GM12892 (cell line): ENCODE measurements around the gene TM9SF1.

Experiments used
- DNase-seq: peaks from one replicate; pipeline ENCODE4 v3.0.0; 2011; ENCODE audit not compliant: insufficient read length
- FAIRE-seq: peaks from 2 replicates; lab custom pipeline; 2011; peaks lifted over from hg19 to GRCh38; lab: Jason Lieb, UNC
- POLR2A ChIP-seq: IDR thresholded peaks from 2 replicates; pipeline ENCODE4 v1.6.1; 2011; ENCODE audit warnings: low read depth, low read length, control low read depth
- POLR2AphosphoS5 ChIP-seq: IDR thresholded peaks from 2 replicates; pipeline ENCODE4 v1.6.1; 2011; ENCODE audit warnings: low read depth, low read length, control low read depth
- TAF1 ChIP-seq: IDR thresholded peaks from 2 replicates; pipeline ENCODE4 v1.6.1; 2011; ENCODE audit warnings: low read depth, mild to moderate bottlenecking, control low read depth, low read length, borderline replicate concordance

The TM9SF1 gene

GRCh38 chr14:24190416-24190815, 4.8 kb downstream of the TM9SF1 start:
- no peak for TF ChIP-seq TAF1
- no peak for TF ChIP-seq POLR2A
- no peak for TF ChIP-seq POLR2AphosphoS5
- no peak for FAIRE-seq
- DNase-seq, result no peak

DNA sequence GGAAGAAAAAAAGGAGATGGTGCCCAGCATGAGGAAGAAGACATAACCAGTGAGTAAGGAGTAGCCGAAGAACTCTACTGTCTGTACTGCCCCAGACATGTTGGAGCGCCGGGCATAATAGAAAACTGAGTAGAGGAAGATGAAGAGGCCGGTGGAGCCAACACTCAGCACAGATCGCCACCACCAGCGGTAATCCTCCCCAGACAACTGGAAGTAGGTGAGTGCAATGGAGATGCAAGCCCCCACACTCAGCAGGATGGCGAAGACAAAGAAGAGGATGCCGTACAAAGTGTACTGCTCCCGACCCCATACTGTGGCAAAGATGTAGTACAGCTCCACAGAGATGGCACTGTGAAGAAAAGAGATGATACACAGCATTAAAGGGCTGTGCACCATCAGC, 5.8 kb downstream of the TM9SF1 start:
- FAIRE-seq (no peak), DNase-seq (no peak)
- TF ChIP-seq POLR2AphosphoS5 (no peak), TAF1 (no peak), POLR2A (no peak)

DNA sequence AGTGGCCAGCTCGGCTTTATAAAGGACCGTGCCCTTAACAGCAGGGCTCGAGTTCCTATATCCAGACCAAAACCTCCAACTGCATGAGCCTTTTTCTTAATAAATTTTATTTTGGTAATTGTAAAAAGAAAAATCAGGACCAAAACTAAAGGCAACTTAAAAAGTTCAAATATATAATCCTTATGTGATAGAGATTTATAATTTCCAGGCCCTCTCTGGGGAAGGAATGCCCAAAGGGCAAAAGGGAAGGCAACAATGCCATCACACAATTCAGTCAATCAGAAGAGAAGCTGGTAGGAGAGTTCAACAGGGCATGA, 6.2 kb downstream of the TM9SF1 start:
- FAIRE-seq, result no peak
- DNase-seq, result no peak
- no peak for TF ChIP-seq POLR2AphosphoS5
- TF ChIP-seq POLR2A, result no peak
- no peak for TF ChIP-seq TAF1

DNA sequence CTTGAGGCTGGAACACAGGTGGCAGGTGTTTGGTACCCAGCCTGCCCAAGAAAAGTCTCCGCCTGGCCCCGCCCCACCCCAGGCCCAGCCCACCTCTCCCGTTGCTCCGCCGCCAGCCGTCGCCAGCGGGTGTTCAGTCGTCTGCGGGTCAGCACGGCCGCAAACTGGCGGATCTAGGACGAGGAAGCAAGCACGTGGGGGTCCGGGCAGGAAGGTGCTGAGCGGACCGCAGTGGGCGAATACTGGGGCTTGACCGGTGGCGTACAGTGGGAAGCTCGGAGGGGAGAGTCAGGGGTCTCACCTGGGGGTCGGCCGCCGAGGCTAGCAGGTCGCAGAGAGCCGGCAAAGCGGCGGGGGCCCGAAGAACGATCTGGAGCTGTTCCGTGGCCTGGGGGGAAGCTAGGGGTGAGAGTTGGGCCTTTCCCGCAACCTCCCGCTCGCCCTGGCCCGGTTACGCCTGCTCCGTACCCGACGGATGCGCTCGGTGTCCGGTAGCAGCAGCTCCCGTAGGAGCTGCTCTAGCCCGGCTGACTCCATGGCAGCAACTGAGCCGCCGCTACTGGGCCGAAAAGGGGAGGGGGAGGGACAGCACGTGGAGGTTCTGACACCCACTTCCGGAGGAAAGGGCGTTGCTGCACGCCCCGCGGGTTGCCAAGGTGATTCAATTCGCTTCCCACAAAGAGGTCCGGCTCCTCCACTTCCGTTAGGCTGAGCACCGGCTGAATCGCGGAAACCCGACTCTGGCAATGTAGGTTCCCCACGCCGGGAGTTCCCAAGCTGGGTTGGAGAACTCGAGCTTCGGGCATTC, 6.8 kb downstream of the TM9SF1 start, which contains the start of gene IPO4:
Gene IPO4 (minus strand): TSS at position 566 of the 808 bp plus-strand sequence. CDS start 29 bp downstream, at position 537.
- peak; percentile 81 for FAIRE-seq
- DNase-seq, result peak; percentile 99
- TF ChIP-seq POLR2A, result peak; percentile 94
- TF ChIP-seq POLR2AphosphoS5, result peak; percentile 92
- peak; percentile 82 for TF ChIP-seq TAF1

- TF ChIP-seq POLR2A (no peak), POLR2AphosphoS5 (no peak), TAF1 (no peak)
- no peak for FAIRE-seq
- DNase-seq, result no peak
These were observed 7.7 kb downstream of the TM9SF1 start for GRCh38 chr14:24187539-24187915.

DNA sequence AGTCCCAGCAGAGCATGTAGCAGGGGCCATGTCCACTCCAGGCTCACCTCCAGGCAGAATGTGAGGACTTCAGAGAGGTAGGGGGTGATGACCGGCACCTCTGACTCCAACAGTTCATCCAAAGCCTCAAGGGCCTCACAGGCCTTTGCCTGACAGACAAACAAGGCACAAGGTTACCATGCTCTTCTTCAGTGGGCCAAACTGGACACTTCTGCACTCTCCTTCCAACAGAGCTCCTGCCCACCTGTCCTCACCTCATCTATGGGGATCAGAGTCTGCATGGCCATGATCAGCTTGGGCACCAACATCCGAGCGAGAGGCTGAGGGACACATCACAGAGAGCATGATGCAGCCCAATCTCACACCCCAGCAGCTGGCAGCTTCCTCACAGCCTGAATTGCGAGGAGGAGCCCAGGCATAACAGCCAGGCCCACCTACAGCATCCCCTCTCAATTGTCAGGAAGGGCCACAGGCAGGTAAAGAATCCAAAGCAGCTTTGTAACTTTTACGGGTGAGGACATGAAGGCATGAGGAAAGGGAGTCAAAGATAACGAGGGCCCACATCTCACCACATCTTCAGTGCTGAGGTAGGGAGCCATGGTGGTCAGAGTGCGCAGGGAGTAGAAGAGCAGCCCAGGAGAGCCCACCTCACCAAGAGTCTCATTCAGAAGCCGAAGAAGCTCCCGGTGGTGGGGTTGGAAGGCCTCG, 8.3 kb downstream of the TM9SF1 start:
- no peak for FAIRE-seq

DNA sequence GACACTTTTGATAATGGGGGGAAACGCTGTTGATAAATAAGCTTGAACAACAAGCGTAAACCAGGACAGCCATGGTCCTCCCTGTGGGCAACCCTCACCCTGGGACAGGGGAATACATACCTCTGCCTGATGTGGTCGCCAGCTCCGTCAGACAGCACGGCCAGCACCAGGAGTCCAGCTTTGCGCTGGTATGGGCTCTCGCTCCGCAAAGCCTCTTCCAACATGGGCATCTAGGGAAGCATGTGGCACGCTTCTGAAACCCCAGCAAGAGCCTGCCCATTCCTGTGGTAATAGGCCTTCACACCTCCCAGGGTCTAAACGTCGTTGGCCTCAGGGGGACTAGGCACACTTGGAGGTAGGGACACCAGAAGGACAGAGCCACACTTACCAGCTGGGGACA, 9.5 kb downstream of the TM9SF1 start:
- no peak for TF ChIP-seq TAF1
- TF ChIP-seq POLR2AphosphoS5, result no peak
- no peak for TF ChIP-seq POLR2A
- FAIRE-seq (no peak), DNase-seq (no peak)

More for the DNA sequence above, 8.3 kb downstream of the TM9SF1 start:
- TF ChIP-seq TAF1, result no peak
- DNase-seq, result no peak

- no peak for FAIRE-seq
- peak; percentile 37; the same call in 1 of the 2 replicates for TF ChIP-seq POLR2A
- no peak for TF ChIP-seq TAF1
These were observed 10.2 kb downstream of the TM9SF1 start for GRCh38 chr14:24185026-24185425.

GRCh38 chr14:24184104-24184970, 10.9 kb downstream of the TM9SF1 start:
- TF ChIP-seq POLR2A (no peak), TAF1 (no peak), POLR2AphosphoS5 (no peak)
- DNase-seq, result no peak
- FAIRE-seq, result no peak

More at GRCh38 chr14:24185026-24185425, 10.2 kb downstream of the TM9SF1 start:
- DNase-seq, result no peak

DNA sequence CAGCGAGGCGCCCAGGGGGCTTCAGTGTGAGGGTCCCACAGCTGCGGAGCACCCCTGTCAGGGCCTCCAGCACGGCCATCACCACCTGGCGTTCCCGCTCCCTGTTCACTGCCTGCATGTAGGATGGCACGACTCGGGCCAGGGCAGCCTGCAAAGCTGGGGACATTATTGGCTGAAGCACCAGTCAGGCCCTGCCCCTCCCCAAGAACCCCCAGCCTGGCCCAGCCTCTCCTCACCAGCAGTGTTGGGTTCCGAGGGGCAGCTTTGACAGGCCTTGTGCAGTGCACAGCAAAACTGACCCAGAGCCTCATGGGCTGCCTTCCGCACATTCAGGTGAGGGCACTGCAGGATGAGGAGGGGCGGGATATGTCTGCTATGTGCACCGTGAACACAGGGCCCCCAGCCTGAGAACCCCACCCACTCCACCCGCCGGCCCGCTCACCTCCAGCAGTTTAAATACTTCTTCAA, 12.2 kb downstream of the TM9SF1 start:
- DNase-seq (no peak), FAIRE-seq (no peak)
- TF ChIP-seq POLR2A, result 0 out of 2 replicates have a peak, but pooled peaks have one; percentile 2
- no peak for TF ChIP-seq POLR2AphosphoS5
- no peak for TF ChIP-seq TAF1

- no peak for TF ChIP-seq TAF1
- TF ChIP-seq POLR2AphosphoS5, result 0 out of 2 replicates have a peak, but pooled peaks have one; percentile 40
- 0 out of 2 replicates have a peak, but pooled peaks have one; percentile 17 for TF ChIP-seq POLR2A
- DNase-seq (no peak), FAIRE-seq (no peak)
These were observed 12.9 kb downstream of the TM9SF1 start for GRCh38 chr14:24182110-24182882.
